NCI-H2029 treated with DMSO at 0.1 percent for 48 hours (cell line): ENCODE measurements around the gene CLEC1A.

ENCODE experiments used
- DNase-seq: peaks from one replicate; lab custom pipeline; 2025; lab: John Stamatoyannopoulos, UW

CLEC1A gene, protein sequence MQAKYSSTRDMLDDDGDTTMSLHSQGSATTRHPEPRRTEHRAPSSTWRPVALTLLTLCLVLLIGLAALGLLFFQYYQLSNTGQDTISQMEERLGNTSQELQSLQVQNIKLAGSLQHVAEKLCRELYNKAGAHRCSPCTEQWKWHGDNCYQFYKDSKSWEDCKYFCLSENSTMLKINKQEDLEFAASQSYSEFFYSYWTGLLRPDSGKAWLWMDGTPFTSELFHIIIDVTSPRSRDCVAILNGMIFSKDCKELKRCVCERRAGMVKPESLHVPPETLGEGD

GRCh38 chr12:10098791-10099190 lies at the start of gene CLEC1A:
Gene CLEC1A (minus strand): TSS chr12:10098985. CDS start chr12:10098922, 63 bp downstream.
- no peak for DNase-seq

- DNase-seq, result no peak
Observed at GRCh38 chr12:10147714-10148403, 49.1 kb upstream of the CLEC1A start.

DNA sequence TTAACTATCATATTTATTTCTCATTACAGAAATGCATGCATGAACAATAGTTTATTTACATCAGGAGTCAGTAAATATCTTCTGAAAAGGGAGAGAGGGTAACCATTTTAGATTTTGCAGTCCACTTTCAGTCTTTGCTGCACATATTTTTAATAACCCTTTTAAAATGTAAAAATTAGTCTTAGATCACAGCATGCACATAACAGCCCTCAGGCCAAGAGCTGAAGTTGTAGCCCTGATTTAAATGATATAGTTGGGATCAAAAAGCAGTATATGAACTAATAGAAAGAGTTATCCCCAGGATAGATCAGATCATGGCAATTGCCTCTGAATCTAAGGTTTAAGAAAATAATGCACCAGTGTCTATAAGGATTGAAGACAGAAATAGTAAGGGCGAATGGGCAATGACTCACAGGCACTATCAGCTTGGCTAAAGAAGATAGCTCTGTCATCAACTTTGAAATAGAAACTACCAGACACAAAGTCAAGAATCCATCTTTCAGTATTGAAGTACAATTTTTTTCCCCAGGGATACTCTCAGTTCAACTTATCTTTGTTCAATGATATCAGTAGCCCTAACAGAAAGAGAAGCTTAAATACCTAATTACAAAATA lies 44.3 kb upstream of the CLEC1A start:
- DNase-seq, result no peak

- no peak for DNase-seq
Observed at GRCh38 chr12:10140001-10140400, 41.2 kb upstream of the CLEC1A start.

- DNase-seq, result peak; percentile 10
Observed at GRCh38 chr12:10136637-10137205, 37.9 kb upstream of the CLEC1A start.

- DNase-seq, result no peak
Observed at GRCh38 chr12:10135126-10135525, 36.3 kb upstream of the CLEC1A start.

GRCh38 chr12:10132850-10133370 lies 34.1 kb upstream of the CLEC1A start:
- DNase-seq, result no peak

DNA sequence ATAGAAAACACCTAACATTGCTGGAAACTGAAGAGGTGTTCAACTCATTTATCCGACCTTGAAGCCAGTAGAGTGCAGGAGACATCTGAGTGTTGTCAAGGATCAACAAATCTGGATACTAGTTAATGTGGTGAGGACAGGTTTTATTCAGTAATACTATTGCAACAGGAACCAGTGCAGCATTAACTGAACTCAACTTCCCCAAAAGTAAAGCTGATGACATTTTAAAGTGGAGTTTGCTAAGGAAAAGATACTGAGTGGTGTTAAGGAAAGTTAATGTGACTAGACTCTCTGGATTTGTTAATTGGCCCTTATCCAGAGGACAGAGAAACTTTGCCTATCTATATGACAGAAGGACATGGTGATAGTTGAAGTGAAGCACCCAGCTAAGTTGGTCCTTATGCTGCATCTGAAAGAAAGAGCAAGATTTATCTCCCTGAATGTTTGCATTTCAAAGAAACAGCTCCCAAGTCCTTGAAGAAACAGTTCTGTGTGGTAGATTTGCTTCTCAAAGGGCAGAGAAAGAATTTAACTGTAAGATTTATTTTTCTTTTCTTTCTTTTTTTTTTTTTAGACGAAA lies 32.4 kb upstream of the CLEC1A start:
- DNase-seq, result no peak

DNA sequence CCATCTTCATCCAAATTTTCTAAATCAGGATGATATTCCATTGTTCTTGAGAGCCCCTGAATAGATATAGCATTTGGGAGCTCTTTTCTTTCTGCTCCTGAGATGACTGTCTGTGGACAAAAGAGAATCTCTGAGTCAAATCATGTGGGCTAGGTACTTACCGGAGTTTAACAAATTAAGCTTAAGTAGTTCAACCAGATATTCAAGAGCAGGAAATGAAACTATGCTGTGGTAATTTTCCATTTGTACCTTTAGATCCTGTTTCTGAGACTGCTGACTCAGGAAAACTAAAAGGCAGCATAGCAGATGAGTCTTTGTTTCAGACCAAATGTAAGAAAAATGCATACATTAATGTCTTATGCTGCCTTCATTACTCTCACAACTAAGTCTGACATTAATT lies 31.3 kb upstream of the CLEC1A start, which contains the start of gene CLEC7A:
TSS of gene CLEC7A (minus strand) at position 158 of the 400 bp plus-strand sequence. CDS start at position 41, 117 bp downstream.
- DNase-seq, result no peak

- DNase-seq, result no peak
Observed at GRCh38 chr12:10128687-10129086, 29.9 kb upstream of the CLEC1A start.

- no peak for DNase-seq
Observed at GRCh38 chr12:10126413-10126812, 27.6 kb upstream of the CLEC1A start.

DNA sequence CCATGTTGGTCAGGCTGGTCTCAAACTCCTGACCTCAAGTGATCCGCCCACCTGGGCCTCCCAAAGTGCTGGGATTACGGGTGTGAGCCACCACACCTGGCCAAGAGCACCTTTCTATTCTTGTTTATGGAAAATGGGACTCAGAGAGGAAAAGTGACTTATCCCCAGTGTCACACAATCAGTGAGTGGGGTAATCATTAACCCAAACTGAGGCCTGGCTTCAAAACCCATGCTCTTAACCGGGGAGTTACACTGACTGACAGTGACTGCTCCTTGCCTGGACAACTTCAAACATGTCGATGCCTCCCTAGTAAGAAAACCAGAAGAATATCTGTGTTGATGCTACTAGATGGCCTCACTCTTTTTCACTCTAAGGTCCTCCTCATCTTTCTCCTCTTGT lies 23.9 kb upstream of the CLEC1A start:
- DNase-seq, result no peak

DNA sequence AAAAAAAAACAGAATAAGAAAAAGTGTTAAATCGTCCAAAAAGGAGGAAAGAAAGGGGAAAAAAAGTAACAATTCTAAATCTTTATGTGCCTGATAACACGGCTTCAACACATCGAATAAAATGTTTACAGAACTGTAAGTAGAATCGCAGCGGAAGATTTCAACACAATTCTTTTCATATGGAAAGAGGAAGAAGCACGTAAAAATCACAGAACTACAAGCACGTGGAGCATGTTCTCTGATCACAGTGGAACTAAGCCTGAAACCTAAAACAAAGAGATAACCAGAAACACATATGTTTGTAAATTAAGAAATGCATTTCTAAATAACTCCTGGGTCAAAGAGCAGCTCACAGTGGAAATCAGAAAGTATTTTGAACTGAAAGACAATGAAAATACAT lies 22.5 kb upstream of the CLEC1A start:
- DNase-seq, result no peak

GRCh38 chr12:10119066-10119465 lies 20.3 kb upstream of the CLEC1A start:
- DNase-seq, result no peak

DNA sequence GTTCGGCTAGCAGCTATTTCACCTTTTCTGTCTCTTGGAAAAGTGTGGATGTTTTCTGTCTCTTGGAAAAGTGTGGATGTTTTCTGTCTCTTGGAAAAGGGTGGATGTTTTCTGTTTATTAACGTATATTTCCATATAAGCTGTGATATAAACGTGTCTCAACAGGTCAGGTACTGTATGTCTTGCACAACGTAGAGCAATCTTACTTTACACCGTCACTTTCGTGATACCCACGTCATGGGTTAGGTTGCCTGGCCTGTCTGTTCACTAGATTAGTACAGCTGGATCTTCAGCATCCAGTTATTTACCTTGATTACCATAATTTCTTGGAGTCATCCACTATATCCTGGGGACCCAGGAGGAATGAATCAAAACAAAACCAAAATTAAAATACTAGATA lies 17.1 kb upstream of the CLEC1A start:
- DNase-seq, result no peak

- no peak for DNase-seq
Observed at GRCh38 chr12:10115311-10115710, 16.5 kb upstream of the CLEC1A start.

DNA sequence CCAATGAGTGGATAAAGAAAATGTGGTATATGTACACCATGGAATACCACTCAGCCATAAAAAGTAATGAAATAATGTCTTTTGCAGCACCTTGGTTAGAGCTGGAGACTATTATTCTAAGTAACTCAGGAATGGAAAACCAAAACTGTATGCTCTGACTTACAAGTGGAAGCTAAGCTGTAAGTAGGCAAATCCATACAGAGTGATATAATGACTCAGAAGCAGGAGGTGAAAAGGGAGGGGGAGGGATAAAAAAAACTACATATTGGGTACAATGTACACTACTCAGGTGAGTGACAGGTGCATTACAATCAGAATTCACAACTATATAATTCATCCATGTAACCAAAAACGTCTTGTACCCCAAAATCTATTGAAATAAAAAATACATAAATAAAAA lies 15.1 kb upstream of the CLEC1A start:
- DNase-seq, result no peak

GRCh38 chr12:10113075-10113474 lies 14.3 kb upstream of the CLEC1A start:
- DNase-seq, result no peak

DNA sequence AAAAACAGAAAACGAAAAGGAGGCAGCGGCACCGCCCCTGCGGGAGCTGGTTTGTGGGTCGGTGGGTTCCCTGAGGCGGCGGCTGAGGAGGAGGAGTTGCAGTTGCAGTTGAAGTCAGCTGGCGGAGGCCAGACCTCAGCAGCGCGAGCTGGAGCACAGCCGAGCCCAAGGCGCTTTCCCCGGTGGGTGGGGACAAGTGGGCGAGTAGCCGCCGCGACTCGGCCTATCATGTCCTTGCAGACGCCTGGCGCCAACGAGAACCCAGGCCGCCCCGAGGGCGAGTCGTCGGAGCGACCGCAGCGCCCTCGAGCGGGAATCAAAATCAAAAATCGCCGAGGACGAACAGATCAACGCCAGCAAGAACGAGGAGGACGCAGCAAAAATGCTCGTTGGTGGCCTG lies 12.7 kb upstream of the CLEC1A start:
- no peak for DNase-seq

DNA sequence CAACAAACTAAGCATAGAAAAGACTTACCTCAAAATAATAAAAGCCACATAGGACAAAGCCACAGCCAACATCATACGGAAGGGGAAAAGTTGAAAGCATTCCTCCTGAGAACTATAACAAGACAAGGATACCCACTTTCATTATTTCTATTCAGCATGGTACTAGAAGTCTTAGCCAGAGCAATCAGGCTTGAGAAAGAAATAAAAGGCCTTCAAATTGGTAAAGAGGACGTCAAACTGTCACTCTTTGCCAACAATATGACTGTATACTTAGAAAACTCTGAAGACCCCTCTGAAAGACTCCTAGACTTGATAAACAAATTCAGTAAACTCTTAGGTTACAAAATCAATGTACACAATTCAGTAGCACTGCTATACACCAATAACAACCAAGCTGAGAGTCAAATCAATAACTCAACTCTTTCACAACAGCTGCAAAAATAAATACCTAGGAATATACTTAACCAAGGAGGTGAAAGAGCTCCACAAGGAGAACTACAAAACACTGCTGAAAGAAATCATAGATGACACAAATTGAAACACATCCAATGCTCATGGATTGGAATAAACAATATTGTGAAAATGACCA lies 11.6 kb upstream of the CLEC1A start:
- DNase-seq, result no peak

- no peak for DNase-seq
Observed at GRCh38 chr12:10102322-10102721, 3.5 kb upstream of the CLEC1A start.
